Keratinocyte (primary cell): ENCODE results near the gene NEAT1.

Experiments used
- EZH2 ChIP-seq: IDR thresholded peaks from one replicate; pipeline ENCODE4 v1.6.1; 2012; ENCODE audit warnings: inconsistent platforms, mild to moderate bottlenecking, low read length, moderate library complexity
- TF ChIP-seq, protein P1 (sequence below), 3 experiments: IDR thresholded peaks in 1 of 3; conservative IDR thresholded peaks in 1 of 3; optimal IDR thresholded peaks in 1 of 3; 2 replicates in 2 of 3; 3 replicates in 1 of 3; pipeline versions ENCODE3 to v1.5.1; 2011; ENCODE audit warnings: low read length in 3 of 3, mild to moderate bottlenecking in 3 of 3, moderate library complexity in 2 of 3, control low read depth in 1 of 3, inconsistent platforms in 1 of 3; ENCODE audit not compliant: insufficient read depth in 2 of 3; ENCODE audit errors: extremely low read depth in 1 of 3

GRCh38 chr11:65454311-65454695 is 31.7 kb downstream of the NEAT1 start:
- TF ChIP-seq, protein P1, sequence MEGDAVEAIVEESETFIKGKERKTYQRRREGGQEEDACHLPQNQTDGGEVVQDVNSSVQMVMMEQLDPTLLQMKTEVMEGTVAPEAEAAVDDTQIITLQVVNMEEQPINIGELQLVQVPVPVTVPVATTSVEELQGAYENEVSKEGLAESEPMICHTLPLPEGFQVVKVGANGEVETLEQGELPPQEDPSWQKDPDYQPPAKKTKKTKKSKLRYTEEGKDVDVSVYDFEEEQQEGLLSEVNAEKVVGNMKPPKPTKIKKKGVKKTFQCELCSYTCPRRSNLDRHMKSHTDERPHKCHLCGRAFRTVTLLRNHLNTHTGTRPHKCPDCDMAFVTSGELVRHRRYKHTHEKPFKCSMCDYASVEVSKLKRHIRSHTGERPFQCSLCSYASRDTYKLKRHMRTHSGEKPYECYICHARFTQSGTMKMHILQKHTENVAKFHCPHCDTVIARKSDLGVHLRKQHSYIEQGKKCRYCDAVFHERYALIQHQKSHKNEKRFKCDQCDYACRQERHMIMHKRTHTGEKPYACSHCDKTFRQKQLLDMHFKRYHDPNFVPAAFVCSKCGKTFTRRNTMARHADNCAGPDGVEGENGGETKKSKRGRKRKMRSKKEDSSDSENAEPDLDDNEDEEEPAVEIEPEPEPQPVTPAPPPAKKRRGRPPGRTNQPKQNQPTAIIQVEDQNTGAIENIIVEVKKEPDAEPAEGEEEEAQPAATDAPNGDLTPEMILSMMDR (optimal IDR thresholded peaks at IDR 0.05 in 1 of 3, IDR thresholded peaks at IDR 0.05 in 1 of 3, conservative IDR thresholded peaks at IDR 0.05 in 1 of 3; ENCODE audit: extremely low read depth in 1 of 3, insufficient read depth in 2 of 3, low read length in 3 of 3), result no peak
- no peak for TF ChIP-seq EZH2
